GM23248 (cell line): ENCODE data around the gene STX16. TPM values are rescaled to one million over a fixed set of nuclear protein-coding genes. Genes with fewer than 3 reads are reported as not detected.
A peak's percentile ranks its signal among the peaks of the same experiment; 100 is the strongest.

Experiments used
- DNase-seq: peaks from one replicate; pipeline ENCODE4 v3.0.0-alpha.2; 2015
- H2AFZ ChIP-seq: fragments of 200-600 bp; sonication (generic); 2 replicates; pipeline ENCODE4 v1.6.1; 2016; ENCODE audit warnings: antibody characterized with exemption
- H3F3A ChIP-seq: fragments of 200-600 bp; sonication (generic); 2 replicates; pipeline ENCODE4 v1.6.1; 2016; ENCODE audit warnings: mild to moderate bottlenecking, antibody characterized with exemption, mixed run types; ENCODE audit not compliant: insufficient read depth
- H3K27ac ChIP-seq: fragments of 200-600 bp; sonication (generic); 2 replicates; pipeline ENCODE4 v1.5.1; 2016; ENCODE audit warnings: mild to moderate bottlenecking
- H3K27me3 ChIP-seq: fragments of 200-600 bp; sonication (generic); replicated peaks from 2 replicates; pipeline ENCODE4 v1.6.1; 2016; ENCODE audit warnings: mild to moderate bottlenecking; ENCODE audit not compliant: insufficient read depth
- H3K36me3 ChIP-seq: fragments of 200-600 bp; sonication (generic); 2 replicates; pipeline ENCODE4 v1.6.1; 2016; ENCODE audit warnings: low read depth, mild to moderate bottlenecking
- H3K4me1 ChIP-seq: fragments of 200-600 bp; sonication (generic); 2 replicates; pipeline ENCODE4 v1.6.1; 2016; ENCODE audit warnings: mild to moderate bottlenecking; ENCODE audit not compliant: insufficient read depth
- H3K4me2 ChIP-seq: fragments of 200-600 bp; sonication (generic); one replicate; pipeline ENCODE4 v1.6.1; 2016; ENCODE audit warnings: mild to moderate bottlenecking; ENCODE audit not compliant: unreplicated experiment
- H3K4me3 ChIP-seq: fragments of 200-600 bp; sonication (generic); 2 replicates; pipeline ENCODE4 v1.5.1; 2016; ENCODE audit warnings: mild to moderate bottlenecking
- H3K79me2 ChIP-seq: fragments of 200-600 bp; sonication (generic); 2 replicates; pipeline ENCODE4 v1.6.1; 2016; ENCODE audit warnings: mild to moderate bottlenecking; ENCODE audit not compliant: insufficient read depth
- H3K9ac ChIP-seq: fragments of 200-600 bp; sonication (generic); 2 replicates; pipeline ENCODE4 v1.6.1; 2016; ENCODE audit warnings: mild to moderate bottlenecking
- H3K9me2 ChIP-seq: fragments of 200-600 bp; sonication (generic); 2 replicates; pipeline ENCODE4 v1.6.1; 2016; ENCODE audit warnings: mixed run types, mild to moderate bottlenecking, moderate library complexity; ENCODE audit not compliant: insufficient read depth
- H3K9me3 ChIP-seq: fragments of 200-600 bp; sonication (generic); one replicate; pipeline ENCODE4 v1.6.1; 2017; ENCODE audit warnings: low read depth
- H4K20me1 ChIP-seq: fragments of 200-600 bp; sonication (generic); 2 replicates; pipeline ENCODE4 v1.6.0; 2016; ENCODE audit not compliant: insufficient read depth
- EZH2 ChIP-seq: fragments of 200-600 bp; sonication (generic); IDR thresholded peaks from 2 replicates; pipeline ENCODE4 v1.6.1; 2018; ENCODE audit warnings: antibody characterized with exemption, mild to moderate bottlenecking; ENCODE audit not compliant: insufficient read depth, poor library complexity, severe bottlenecking
- EZH2phosphoT487 ChIP-seq: fragments of 200-600 bp; sonication (generic); IDR thresholded peaks from 2 replicates; pipeline ENCODE4 v1.6.1; 2018; ENCODE audit warnings: antibody characterized with exemption, moderate library complexity, mild to moderate bottlenecking, low read depth; ENCODE audit not compliant: insufficient read depth
- WGBS, 2 experiments: methylation state at CpG; one replicate each; pipeline ENCODE4 v1.1.6; 2015 to 2017; ENCODE audit warnings: low lambda C conversion rate in 2 of 2, low coverage in 1 of 2; ENCODE audit errors: missing lambda C conversion rate in 2 of 2; 5-methylcytosine and 5-hydroxymethylcytosine counted together
- in situ Hi-C: fragments of 300-500 bp; cut with MboI; formaldehyde crosslinking; loops from 2 replicates; pipeline ENCODE4 v1.15.0; 2020
- polyA plus RNA-seq: library from polyadenylated mRNA; unstranded; fragments of >200 nt; fragmentation: Nextera tagmentation; extraction: Ambion mirVana; gene quantifications from 2 replicates; pipeline ENCODE4 v1.2.1, GENCODE V29; 2016
- total RNA-seq: library from RNA; depleted of rRNA; stranded (reverse); fragments of >200 nt; shearing (Covaris generic); gene quantifications from 2 replicates; pipeline ENCODE4 v1.2.3, GENCODE V29; 2014

The STX16 gene
- total and polyA plus RNA-seq, 2 experiments from 2014 or later, result 17.6 to 36.9 TPM

DNA sequence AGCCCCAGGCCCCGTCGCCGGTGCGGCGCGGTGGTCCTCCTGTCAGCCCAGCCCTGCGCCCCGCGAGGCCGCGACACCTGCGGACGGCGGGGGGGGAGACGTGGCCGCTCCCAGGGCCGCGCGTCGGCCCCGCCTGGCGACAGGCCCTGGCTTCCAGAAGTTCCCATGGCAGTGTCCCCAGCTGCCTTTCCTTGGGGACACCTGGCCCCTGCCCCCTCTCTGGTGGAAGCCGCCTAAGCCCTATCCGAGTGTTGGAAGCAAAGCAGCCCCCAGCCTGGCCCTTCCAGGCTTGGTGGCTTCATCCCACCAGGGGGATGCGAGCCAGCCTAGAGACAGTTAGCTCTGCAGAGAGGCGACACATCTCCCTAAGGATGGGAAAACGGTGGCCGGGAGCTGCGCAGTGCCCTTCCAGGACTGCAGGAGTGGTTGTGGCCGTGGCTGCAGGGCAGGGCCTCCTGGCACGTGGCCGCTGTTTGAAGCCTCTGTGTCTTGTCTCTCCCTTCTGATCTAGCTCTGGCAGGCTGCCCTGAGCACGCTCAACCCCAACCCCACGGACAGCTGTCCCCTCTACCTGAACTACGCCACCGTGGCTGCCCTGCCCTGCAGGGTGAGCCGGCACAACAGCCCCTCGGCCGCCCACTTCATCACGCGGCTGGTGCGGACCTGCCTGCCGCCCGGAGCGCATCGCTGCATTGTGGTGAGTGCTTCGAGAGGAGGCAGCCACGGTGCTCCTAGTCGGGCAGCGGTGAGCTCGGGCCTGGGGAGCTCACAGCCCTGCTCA lies 42.3 kb downstream of the STX16 start:
- no peaks in the 10 kb centered on the region for H3K36me3 ChIP-seq
- 43 to 56% methylated on average over 40 to 49 of the region's 51 CpGs for WGBS, 2 experiments
- peaks cover 27% of the 10 kb centered on the region for H3F3A ChIP-seq
- in situ Hi-C loops, result no loop called here
- peak overlapping the region; percentile 86 for H3K9ac ChIP-seq
- peak overlapping the region; percentile 9; the same call in 1 of the 2 replicates for H3K27ac ChIP-seq
- peak; percentile 43 for DNase-seq
- H3K4me3 ChIP-seq, result peak overlapping the region; percentile 69
- no peaks in the 10 kb centered on the region for H4K20me1 ChIP-seq
- H2AFZ ChIP-seq, result peak overlapping the region; percentile 65
- peak overlapping the region; percentile 98 for H3K4me2 ChIP-seq
- H3K4me1 ChIP-seq, result peaks cover 25% of the 10 kb centered on the region
- TF ChIP-seq EZH2, result no peak
- TF ChIP-seq EZH2phosphoT487, result no peak
- H3K9me3 ChIP-seq, result no peaks in the 10 kb centered on the region
- H3K9me2 ChIP-seq, result no peaks in the 10 kb centered on the region
- H3K79me2 ChIP-seq, result peaks cover 16% of the 10 kb centered on the region
- no peaks in the 10 kb centered on the region for H3K27me3 ChIP-seq

GRCh38 chr20:58694241-58695083 lies 43.4 kb downstream of the STX16 start:
- WGBS, 2 experiments, result 92 to 93% methylated on average over 29 to 33 of the region's 33 CpGs
- DNase-seq, result no peak
- H4K20me1 ChIP-seq, result no peaks in the 10 kb centered on the region
- peaks cover 27% of the 10 kb centered on the region for H3F3A ChIP-seq
- H3K9me2 ChIP-seq, result no peaks in the 10 kb centered on the region
- 0 out of 2 replicates have a peak overlapping the region, but pooled peaks have one; percentile 86 for H3K9ac ChIP-seq
- H2AFZ ChIP-seq, result no peak overlapping the region
- H3K4me1 ChIP-seq, result peaks cover 25% of the 10 kb centered on the region
- H3K4me3 ChIP-seq, result peak overlapping the region; percentile 69; the same call in 1 of the 2 replicates
- no peaks in the 10 kb centered on the region for H3K27me3 ChIP-seq
- no peak overlapping the region for H3K27ac ChIP-seq
- H3K36me3 ChIP-seq, result no peaks in the 10 kb centered on the region
- H3K9me3 ChIP-seq, result no peaks in the 10 kb centered on the region
- H3K79me2 ChIP-seq, result peaks cover 16% of the 10 kb centered on the region
- in situ Hi-C loops, result no loop called here
- TF ChIP-seq EZH2 (no peak), EZH2phosphoT487 (no peak)
- no peak overlapping the region for H3K4me2 ChIP-seq

DNA sequence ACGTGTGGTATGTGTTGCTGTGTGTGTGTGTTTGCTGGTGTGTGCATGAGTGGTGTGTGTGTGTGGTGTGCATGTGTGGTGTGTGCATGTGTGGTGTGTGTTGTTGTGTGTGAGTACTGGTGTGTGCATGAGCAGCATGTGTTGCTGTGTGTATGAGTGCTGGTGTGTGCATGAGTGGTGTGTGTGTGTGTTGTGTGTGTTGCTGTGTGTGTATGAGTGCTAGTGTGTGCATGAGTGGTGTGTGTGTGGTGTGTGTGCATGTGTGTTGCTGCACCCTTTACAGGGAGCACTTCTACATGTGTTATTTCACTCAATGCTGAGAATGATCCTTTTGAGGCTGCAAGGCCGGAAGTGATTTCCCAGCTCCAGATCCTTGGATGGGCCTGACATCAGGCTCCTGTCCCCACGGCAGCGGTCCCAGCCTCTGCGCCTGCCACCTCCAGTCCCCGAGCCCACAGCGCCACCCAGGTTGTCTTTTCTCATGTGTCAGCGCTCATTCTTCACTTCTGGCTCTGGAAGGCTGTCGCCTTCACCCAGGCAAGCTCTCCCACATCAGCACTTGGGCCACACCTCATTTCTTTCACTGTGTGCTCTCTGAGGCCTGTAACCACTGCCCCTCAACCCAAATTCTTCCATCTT lies 44.1 kb downstream of the STX16 start:
- Histone ChIP-seq H3K9me2 (no peaks in the 10 kb centered on the region), H3K36me3 (no peaks in the 10 kb centered on the region), H3K79me2 (peaks cover 16% of the 10 kb centered on the region), H4K20me1 (no peaks in the 10 kb centered on the region), H3K4me1 (peaks cover 23% of the 10 kb centered on the region), H3K27me3 (no peaks in the 10 kb centered on the region), H2AFZ (no peak overlapping the region), H3K4me3 (no peak overlapping the region), H3K4me2 (no peak overlapping the region), H3F3A (peaks cover 20% of the 10 kb centered on the region), H3K9me3 (no peaks in the 10 kb centered on the region), H3K27ac (no peak overlapping the region), H3K9ac (no peak overlapping the region)
- no peak for DNase-seq
- in situ Hi-C loops, result no loop called here
- WGBS, 2 experiments, result 85% methylated on average over 9 of the region's 9 CpGs
- TF ChIP-seq EZH2, result no peak
- no peak for TF ChIP-seq EZH2phosphoT487

DNA sequence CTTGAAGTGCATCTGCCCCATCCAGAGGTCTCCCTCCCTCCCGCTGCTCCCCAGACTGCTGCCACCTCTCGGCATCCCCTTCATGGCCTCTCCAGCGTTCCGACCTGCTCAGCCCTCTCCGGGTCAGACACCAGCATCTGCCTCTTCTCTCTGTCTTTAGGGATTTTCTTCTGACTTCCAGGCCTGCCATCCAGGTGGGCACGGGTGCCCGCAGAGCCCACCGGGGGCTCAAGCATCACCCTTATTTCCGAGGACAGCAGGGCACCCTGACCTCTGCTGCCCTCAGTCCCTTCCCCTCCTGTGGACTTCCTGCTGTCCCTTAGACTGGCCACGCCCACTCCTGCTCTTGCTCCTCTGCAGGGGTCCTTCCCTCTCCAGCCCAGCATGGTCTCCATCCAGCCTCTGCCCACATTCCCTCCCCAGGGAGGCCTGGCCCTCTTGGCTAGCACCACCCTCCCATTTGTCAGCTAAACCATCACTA lies 44.9 kb downstream of the STX16 start:
- no peak overlapping the region for H3K27ac ChIP-seq
- no peaks in the 10 kb centered on the region for H4K20me1 ChIP-seq
- no peak overlapping the region for H2AFZ ChIP-seq
- no peaks in the 10 kb centered on the region for H3K36me3 ChIP-seq
- no peak overlapping the region for H3K4me2 ChIP-seq
- DNase-seq, result no peak
- in situ Hi-C loops, result no loop called here
- no peaks in the 10 kb centered on the region for H3K27me3 ChIP-seq
- peaks cover 16% of the 10 kb centered on the region for H3K79me2 ChIP-seq
- H3K9ac ChIP-seq, result no peak overlapping the region
- no peak overlapping the region for H3K4me3 ChIP-seq
- H3F3A ChIP-seq, result peaks cover 12% of the 10 kb centered on the region
- H3K4me1 ChIP-seq, result peaks cover 15% of the 10 kb centered on the region
- H3K9me3 ChIP-seq, result no peaks in the 10 kb centered on the region
- 98% methylated on average over 10 of the region's 10 CpGs for WGBS, 2 experiments
- no peaks in the 10 kb centered on the region for H3K9me2 ChIP-seq
- no peak for TF ChIP-seq EZH2phosphoT487
- TF ChIP-seq EZH2, result no peak
